T-helper 9 cell (primary cell): Measurements from ENCODE around the gene CIDEB.

Experiments
- DNase-seq: peaks from one replicate; pipeline ENCODE4 v3.0.0-alpha.2; 2020

Gene CIDEB

GRCh38 chr14:24269368-24269767 lies 38.4 kb downstream of the CIDEB start:
- DNase-seq = no peak

- no peak for DNase-seq
These were observed 39.6 kb downstream of the CIDEB start for GRCh38 chr14:24268225-24268624.

- DNase-seq = no peak
These were observed 40.3 kb downstream of the CIDEB start for GRCh38 chr14:24267516-24267915.

GRCh38 chr14:24266344-24267244 lies 41.2 kb downstream of the CIDEB start:
- no peak for DNase-seq

GRCh38 chr14:24264298-24264697 lies 43.5 kb downstream of the CIDEB start:
- DNase-seq = no peak

GRCh38 chr14:24263848-24264247 lies 43.9 kb downstream of the CIDEB start:
- no peak for DNase-seq

- no peak for DNase-seq
These were observed 44.7 kb downstream of the CIDEB start, which contains the start of gene TGM1 for GRCh38 chr14:24262821-24263733. Gene TGM1 (minus strand): TSS chr14:24263177. CDS start chr14:24262352, 825 bp downstream.

GRCh38 chr14:24261969-24262327 lies 45.8 kb downstream of the CIDEB start:
- DNase-seq = no peak

- DNase-seq = no peak
These were observed 46.4 kb downstream of the CIDEB start for GRCh38 chr14:24261256-24261968.

- DNase-seq = no peak
These were observed 47.0 kb downstream of the CIDEB start for GRCh38 chr14:24260780-24261157.

- DNase-seq = no peak
These were observed 47.6 kb downstream of the CIDEB start for GRCh38 chr14:24260026-24260779.

- no peak for DNase-seq
These were observed 48.3 kb downstream of the CIDEB start for GRCh38 chr14:24259282-24260025.

- DNase-seq = no peak
These were observed 49.1 kb downstream of the CIDEB start for GRCh38 chr14:24258548-24259265.

GRCh38 chr14:24258119-24258518 lies 49.7 kb downstream of the CIDEB start:
- DNase-seq = no peak

- no peak for DNase-seq
These were observed 50.8 kb downstream of the CIDEB start for GRCh38 chr14:24256960-24257359.

- no peak for DNase-seq
These were observed 51.7 kb downstream of the CIDEB start for GRCh38 chr14:24255931-24256711.

- no peak for DNase-seq
These were observed 52.3 kb downstream of the CIDEB start for GRCh38 chr14:24255438-24255837.
